Measurements from ENCODE around the gene GPC5.

Gene GPC5

DNA sequence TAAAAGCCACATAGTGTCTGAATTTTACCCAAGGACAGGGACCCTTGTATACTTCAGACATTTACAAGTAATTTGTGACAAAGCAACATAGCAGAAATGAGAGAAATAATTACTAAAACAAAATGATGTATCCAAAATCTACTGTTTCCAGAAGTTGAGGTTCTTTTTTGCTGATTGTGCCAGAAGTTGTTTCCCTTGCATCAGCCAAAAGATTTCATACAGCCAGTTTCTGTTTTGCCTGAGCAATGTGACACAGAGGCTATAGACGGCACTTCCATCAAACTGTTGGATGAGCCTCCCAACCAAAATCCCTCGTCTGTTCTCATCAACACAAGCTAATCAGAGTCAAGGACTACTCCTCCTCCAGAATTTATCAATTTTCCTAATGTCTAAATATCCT, 915.0 kb downstream of the GPC5 start:
- DNase-seq, result no peak

DNA sequence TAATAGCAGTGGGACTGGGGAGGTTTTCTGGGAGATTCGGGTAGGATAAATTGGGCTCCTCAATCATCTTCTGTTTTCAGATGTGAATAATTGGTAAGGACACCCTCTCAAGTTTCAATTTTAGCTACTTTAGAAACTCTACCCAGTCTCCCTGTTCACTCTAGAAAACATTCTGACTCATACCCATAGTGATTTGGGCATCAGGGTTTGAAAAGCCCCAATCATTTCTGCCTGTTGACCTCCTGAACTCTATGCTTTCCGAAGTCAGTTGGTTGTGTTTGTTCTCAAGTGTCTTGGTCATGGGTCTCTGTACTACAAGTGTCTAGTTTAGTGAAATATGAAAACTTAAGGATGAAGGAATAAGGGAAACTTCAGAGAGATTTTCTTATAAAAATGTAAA, 916.8 kb downstream of the GPC5 start:
- DNase-seq, result no peak

- DNase-seq, result no peak
Observed at GRCh38 chr13:92316030-92316429, 917.6 kb downstream of the GPC5 start.

- DNase-seq, result no peak
Observed at GRCh38 chr13:92317066-92317465, 918.6 kb downstream of the GPC5 start.

GRCh38 chr13:92320323-92320722, 921.9 kb downstream of the GPC5 start:
- no peak for DNase-seq

GRCh38 chr13:92321174-92321573, 922.8 kb downstream of the GPC5 start:
- DNase-seq, result no peak

- DNase-seq, result no peak
Observed at GRCh38 chr13:92345627-92346026, 947.2 kb downstream of the GPC5 start.

DNA sequence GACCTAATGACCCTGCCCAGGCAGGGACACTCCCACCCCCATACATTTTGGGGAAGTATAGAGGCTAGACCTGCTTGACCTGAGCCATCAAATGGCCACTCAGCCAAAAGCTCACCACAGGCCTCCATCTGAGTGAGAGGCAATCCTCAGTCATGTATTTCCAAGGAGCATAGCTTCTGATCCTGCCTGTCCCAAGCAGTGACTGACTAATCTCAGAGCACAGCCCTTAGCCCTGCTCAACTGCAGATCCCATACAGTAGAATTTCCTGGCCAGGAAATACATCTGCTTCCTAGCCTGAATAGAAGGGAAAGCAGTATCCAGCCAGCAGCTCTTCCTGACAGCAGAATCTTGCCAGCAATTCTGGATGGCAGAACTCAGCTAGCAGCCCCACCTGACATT, 947.6 kb downstream of the GPC5 start:
- DNase-seq, result no peak

- no peak for DNase-seq
Observed at GRCh38 chr13:92354583-92354982, 956.2 kb downstream of the GPC5 start.

DNA sequence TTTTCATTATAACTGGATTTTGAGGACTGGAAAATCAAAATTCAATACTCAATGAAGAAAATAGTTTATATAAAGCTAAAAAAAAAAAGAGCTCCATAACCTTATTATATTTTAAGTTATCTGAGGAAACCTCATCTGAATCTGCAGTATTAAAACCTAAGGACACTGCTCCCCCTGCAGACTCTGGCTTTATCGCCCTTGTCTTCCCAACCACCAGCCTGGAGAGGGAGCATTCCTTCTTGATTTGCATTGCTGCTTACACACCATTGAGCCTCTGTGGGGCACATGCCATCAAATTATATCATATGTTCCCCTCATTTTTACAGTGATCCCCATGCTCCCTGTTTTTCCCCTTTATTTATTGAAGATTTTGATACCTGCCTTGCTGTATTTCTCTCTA, 956.8 kb downstream of the GPC5 start:
- DNase-seq, result no peak

- DNase-seq, result no peak
Observed at GRCh38 chr13:92362717-92363116, 964.3 kb downstream of the GPC5 start.

DNA sequence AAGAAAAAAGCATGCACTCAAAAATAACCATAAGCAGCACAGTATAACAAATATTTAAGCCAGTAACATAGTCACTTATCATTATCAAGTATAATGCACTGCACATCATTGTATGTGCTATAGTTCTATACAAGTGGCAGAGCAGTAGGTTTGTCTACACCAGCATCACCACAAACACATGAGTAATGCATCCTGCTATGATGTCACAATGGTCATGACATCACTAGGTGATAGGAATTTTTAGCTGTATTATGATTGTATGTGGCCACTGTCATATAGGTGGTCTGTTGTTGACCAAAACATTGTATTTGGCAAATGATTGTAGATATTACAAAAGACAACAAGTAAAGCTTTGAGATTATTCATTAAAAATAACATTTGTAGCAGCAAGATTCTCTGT, 967.5 kb downstream of the GPC5 start:
- no peak for DNase-seq

GRCh38 chr13:92377396-92377795, 979.0 kb downstream of the GPC5 start:
- no peak for DNase-seq

GRCh38 chr13:92379371-92379770, 981.0 kb downstream of the GPC5 start:
- DNase-seq, result no peak

GRCh38 chr13:92384410-92384809, 986.0 kb downstream of the GPC5 start:
- no peak for DNase-seq

DNA sequence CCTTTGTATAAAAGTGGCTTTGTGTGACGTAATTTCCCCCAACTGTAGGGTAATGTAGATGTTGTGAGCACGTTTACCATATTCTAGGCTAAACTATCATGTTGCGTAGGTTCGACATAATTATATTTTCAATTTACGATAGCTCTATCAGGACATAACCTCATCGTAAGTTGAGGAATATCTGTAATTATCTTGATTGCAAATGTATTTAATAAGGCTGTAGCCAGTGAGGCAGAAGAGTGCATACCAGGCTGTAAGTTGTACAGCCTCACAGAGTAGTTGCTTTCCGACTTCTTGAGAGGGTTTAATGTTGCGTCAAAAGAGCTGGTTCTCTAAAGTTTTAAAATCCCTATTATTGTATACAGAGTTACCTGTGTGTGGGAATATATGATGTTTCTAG, 988.8 kb downstream of the GPC5 start:
- DNase-seq, result no peak

DNA sequence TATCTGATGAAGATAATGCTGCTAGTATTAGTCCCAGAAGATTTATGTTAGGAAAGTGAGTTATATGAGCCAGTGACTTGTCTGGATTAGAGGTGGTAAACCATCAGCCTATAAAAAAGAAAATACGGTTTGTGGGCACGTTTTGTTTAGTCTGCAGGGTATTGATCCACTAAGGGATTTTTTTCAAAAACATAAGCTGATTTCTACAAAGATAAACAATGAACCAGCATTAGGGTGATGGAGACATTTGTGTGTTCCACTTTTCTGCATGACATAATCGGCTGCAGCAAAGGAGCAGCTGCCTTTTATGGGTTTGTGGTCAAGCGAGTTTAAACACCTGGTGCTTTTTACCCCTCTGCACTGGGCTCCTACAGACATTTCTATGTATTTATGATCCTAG, 991.8 kb downstream of the GPC5 start:
- no peak for DNase-seq

DNA sequence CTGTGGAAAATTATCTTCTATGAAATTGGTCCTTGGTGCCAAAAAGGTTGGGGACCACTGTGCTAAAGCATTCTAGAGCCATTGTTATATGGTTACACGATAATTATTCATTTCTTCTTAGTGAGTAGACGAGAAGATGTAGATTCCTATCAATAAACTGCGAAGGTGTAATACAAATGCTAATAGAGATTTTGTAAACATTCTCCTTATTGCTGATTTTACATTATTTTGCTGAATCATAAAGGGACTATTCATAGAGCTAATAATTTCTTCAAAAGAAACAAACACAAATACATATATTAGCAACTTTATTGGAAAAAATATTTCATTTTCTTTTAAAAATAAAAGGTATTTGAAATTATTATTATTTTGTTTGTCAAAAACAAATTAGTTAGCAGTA, 1005.2 kb downstream of the GPC5 start:
- DNase-seq, result no peak

GRCh38 chr13:92407858-92408257, 1009.4 kb downstream of the GPC5 start:
- no peak for DNase-seq

GRCh38 chr13:92412481-92412880, 1014.1 kb downstream of the GPC5 start:
- no peak for DNase-seq

DNA sequence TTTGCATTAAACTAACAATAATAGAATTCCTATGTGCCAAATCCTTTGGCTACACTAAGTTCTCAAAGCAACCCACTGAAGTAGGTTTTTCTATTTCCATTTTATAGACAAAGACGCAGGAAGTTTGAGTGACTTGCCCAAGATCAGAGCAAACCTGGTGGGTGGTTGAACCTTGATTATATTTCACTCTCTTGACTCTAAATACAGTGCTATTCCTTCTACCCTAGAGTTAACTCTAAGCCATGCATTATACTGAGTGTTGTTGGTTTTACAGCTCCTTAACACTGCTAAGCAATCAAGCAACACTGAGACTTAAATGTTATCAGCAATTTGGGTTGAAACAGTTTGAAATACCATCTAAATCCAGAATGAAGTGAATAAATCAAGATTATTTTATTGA, 1014.6 kb downstream of the GPC5 start:
- no peak for DNase-seq

- DNase-seq, result no peak
Observed at GRCh38 chr13:92413452-92413851, 1015.0 kb downstream of the GPC5 start.

DNA sequence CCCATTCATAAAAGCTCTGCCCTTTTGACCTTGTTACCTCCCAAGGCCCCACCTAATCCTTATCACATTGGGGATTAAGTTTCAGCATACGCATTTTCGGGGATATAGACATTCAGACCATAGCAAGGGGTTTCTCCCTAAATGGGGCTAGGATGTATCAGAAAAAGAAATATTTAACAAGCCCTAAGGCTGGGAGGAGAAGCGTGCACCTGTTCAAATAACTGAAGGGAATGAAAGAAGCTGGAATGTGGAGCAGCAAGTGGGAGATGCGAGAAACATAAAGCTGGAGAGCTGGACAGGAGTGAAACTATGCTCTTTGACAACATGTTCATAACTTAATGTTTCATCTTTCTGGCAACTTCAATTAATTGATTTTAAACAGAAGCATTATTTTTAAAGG, 1016.4 kb downstream of the GPC5 start:
- DNase-seq, result no peak

GRCh38 chr13:92415781-92416180, 1017.4 kb downstream of the GPC5 start:
- no peak for DNase-seq

GRCh38 chr13:92418818-92419412, 1020.5 kb downstream of the GPC5 start:
- no peak for DNase-seq

- no peak for DNase-seq
Observed at GRCh38 chr13:92429231-92429630, 1030.8 kb downstream of the GPC5 start.
